HEK293 (cell line): Measurements from ENCODE around the gene FNDC11.
A peak's percentile ranks its signal among the peaks of the same experiment; 100 is the strongest.

ENCODE experiments used
- CTCF ChIA-PET: fragments of 350-600 bp; formaldehyde crosslinking; extraction: SDS; loops from one replicate; lab custom pipeline; 2021; ENCODE audit warnings: antibody characterized with exemption; lab: Yijun Ruan, JAX
- POLR2A ChIA-PET: fragments of 300-600 bp; formaldehyde crosslinking; extraction: SDS; loops from one replicate; lab custom pipeline; 2020; ENCODE audit warnings: antibody characterized with exemption, inconsistent platforms; lab: Yijun Ruan, JAX
- H3K27ac ChIP-seq: fragments of 200-500 bp; sonication (Bioruptor generic); 2 replicates; pipeline ENCODE4 v1.5.1; 2014; ENCODE audit warnings: low read depth, low read length, control low read depth, inconsistent platforms; ENCODE audit errors: extremely low read depth
- H3K36me3 ChIP-seq, 2 experiments: fragments of 200-500 bp in 1 of 2; sonication (Bioruptor generic) in 1 of 2; 1 replicate in 1 of 2; 2 replicates in 1 of 2; pipeline ENCODE4 v1.5.1; 2014 to 2017; ENCODE audit warnings: inconsistent platforms in 2 of 2, low read length in 2 of 2; ENCODE audit not compliant: control insufficient read depth in 2 of 2, insufficient read depth in 1 of 2
- H3K4me1 ChIP-seq: fragments of 200-500 bp; sonication (Bioruptor generic); 2 replicates; pipeline ENCODE4 v1.5.1; 2014; ENCODE audit warnings: mild to moderate bottlenecking, low read length, inconsistent platforms; ENCODE audit not compliant: control insufficient read depth, insufficient read depth
- H3K4me3 ChIP-seq: 2 replicates; pipeline ENCODE4 v1.5.1; 2011; ENCODE audit warnings: low read depth, mild to moderate bottlenecking, control low read depth, low read length, moderate library complexity
- H3K9me3 ChIP-seq: fragments of 200-500 bp; sonication (Bioruptor generic); 2 replicates; pipeline ENCODE4 v1.5.1; 2014; ENCODE audit warnings: low read depth, low read length, inconsistent platforms; ENCODE audit not compliant: control insufficient read depth, insufficient read depth
- HIC1 ChIP-seq: fragments of 450-650 bp; formaldehyde crosslinking; IDR thresholded peaks from 2 replicates; pipeline ENCODE4 v1.5.1; 2016; ENCODE audit warnings: missing biosample characterization, missing genetic modification characterization
- MYNN ChIP-seq: fragments of 450-650 bp; formaldehyde crosslinking; IDR thresholded peaks from 2 replicates; pipeline ENCODE4 v1.5.1; 2016; ENCODE audit warnings: missing biosample characterization, missing genetic modification characterization, borderline replicate concordance
- OSR2 ChIP-seq: fragments of 450-650 bp; formaldehyde crosslinking; IDR thresholded peaks from 2 replicates; pipeline ENCODE4 v1.5.1; 2016; ENCODE audit warnings: missing biosample characterization, missing genetic modification characterization
- ZNF223 ChIP-seq: fragments of 450-650 bp; formaldehyde crosslinking; IDR thresholded peaks from 2 replicates; pipeline ENCODE4 v1.5.1; 2016; ENCODE audit warnings: missing biosample characterization, missing genetic modification characterization
- ZNF341 ChIP-seq: fragments of 450-650 bp; formaldehyde crosslinking; IDR thresholded peaks from 2 replicates; pipeline ENCODE4; 2016; ENCODE audit warnings: low read depth, missing biosample characterization, missing genetic modification characterization
- ZNF510 ChIP-seq: fragments of 450-650 bp; formaldehyde crosslinking; IDR thresholded peaks from 2 replicates; pipeline ENCODE4 v1.5.1; 2018; ENCODE audit warnings: mild to moderate bottlenecking, missing genetic modification characterization, missing biosample characterization; ENCODE audit not compliant: insufficient replicate concordance
- ZNF664 ChIP-seq: fragments of 450-650 bp; formaldehyde crosslinking; IDR thresholded peaks from 2 replicates; pipeline ENCODE4 v1.5.1; 2016; ENCODE audit warnings: missing biosample characterization, missing genetic modification characterization

The FNDC11 gene

GRCh38 chr20:63565699-63566335 lies 11.9 kb downstream of the FNDC11 start:
- Histone ChIP-seq H3K4me3 (no peak overlapping the region), H3K27ac (no peak overlapping the region), H3K4me1 (no peaks in the 10 kb centered on the region), H3K36me3 (peaks cover 0 to 29% of the 10 kb centered on the region in 2 experiments; a peak in 1 of 3 replicates), H3K9me3 (no peaks in the 10 kb centered on the region)
- ChIA-PET CTCF (no interaction called here), POLR2A (no interaction called here)
- 0 out of 2 replicates have a peak, but pooled peaks have one; percentile 18 for TF ChIP-seq HIC1
- TF ChIP-seq MYNN (tag by site-specific recombination): no peak

GRCh38 chr20:63566395-63567135 lies 12.6 kb downstream of the FNDC11 start:
- 0 out of 2 replicates have a peak, but pooled peaks have one; percentile 30 for TF ChIP-seq HIC1
- TF ChIP-seq ZNF510 (tag by site-specific recombination): no peak
- Histone ChIP-seq H3K4me1 (no peaks in the 10 kb centered on the region), H3K36me3 (peaks cover 0 to 23% of the 10 kb centered on the region in 2 experiments; a peak in 1 of 3 replicates), H3K27ac (no peak overlapping the region), H3K4me3 (no peak overlapping the region), H3K9me3 (no peaks in the 10 kb centered on the region)
- ChIA-PET CTCF (no interaction called here), POLR2A (interaction anchor here (0.7 kb wide), 1 partner anchor 73 kb away, joined by 3 read pairs; no protein-coding TSS in a partner anchor)

- peaks cover 0 to 23% of the 10 kb centered on the region in 2 experiments; a peak in 1 of 3 replicates for H3K36me3 ChIP-seq
- H3K4me1 ChIP-seq: no peaks in the 10 kb centered on the region
- ChIA-PET POLR2A (no interaction called here), CTCF (no interaction called here)
- no peak overlapping the region for H3K27ac ChIP-seq
- no peak overlapping the region for H3K4me3 ChIP-seq
- TF ChIP-seq OSR2 (tag by site-specific recombination) (no peak), HIC1 (0 out of 2 replicates have a peak, but pooled peaks have one; percentile 8)
- H3K9me3 ChIP-seq: no peaks in the 10 kb centered on the region
Observed at GRCh38 chr20:63567136-63567385, 13.1 kb downstream of the FNDC11 start.

- ChIA-PET POLR2A (no interaction called here), CTCF (no interaction called here)
- Histone ChIP-seq H3K4me1 (no peaks in the 10 kb centered on the region), H3K9me3 (no peaks in the 10 kb centered on the region), H3K4me3 (no peak overlapping the region), H3K27ac (no peak overlapping the region), H3K36me3 (peaks cover 0 to 26% of the 10 kb centered on the region in 2 experiments; a peak in 1 of 3 replicates)
- no peak for TF ChIP-seq ZNF664 (tag by site-specific recombination)
- no peak for TF ChIP-seq ZNF223
- TF ChIP-seq ZNF341 (tag by site-specific recombination): 0 out of 2 replicates have a peak, but pooled peaks have one; percentile 17
Observed at GRCh38 chr20:63567386-63568169, 13.6 kb downstream of the FNDC11 start.
